GM13976 (cell line): ENCODE measurements around the gene ZNF746.

Experiments used
- DNase-seq: peaks from one replicate; pipeline ENCODE4 v3.0.0; 2012; ENCODE audit warnings: low spot score
- CTCF ChIP-seq: IDR thresholded peaks from 2 replicates; pipeline ENCODE4 v1.5.1; 2012; ENCODE audit warnings: borderline replicate concordance, mild to moderate bottlenecking; ENCODE audit not compliant: insufficient read depth; ENCODE audit errors: extremely low read depth, missing control alignments, control extremely low read depth
- in situ Hi-C: fragments of 300-500 bp; cut with MboI; formaldehyde crosslinking; loops from one replicate; pipeline ENCODE4 v1.12.0; 2022; ENCODE audit warnings: low sequenced_read_pairs, mixed read lengths, inconsistent platforms; ENCODE audit not compliant: unreplicated experiment

Gene ZNF746

GRCh38 chr7:149431486-149432120, 66.0 kb downstream of the ZNF746 start:
- TF ChIP-seq CTCF: no peak
- in situ Hi-C loops: no loop called here
- DNase-seq: no peak

GRCh38 chr7:149430192-149430591, 67.4 kb downstream of the ZNF746 start:
- no peak for DNase-seq

GRCh38 chr7:149427893-149428292, 69.7 kb downstream of the ZNF746 start:
- TF ChIP-seq CTCF: no peak
- in situ Hi-C loops: no loop called here

More at GRCh38 chr7:149430192-149430591, 67.4 kb downstream of the ZNF746 start:
- TF ChIP-seq CTCF: no peak
- in situ Hi-C loops: no loop called here

GRCh38 chr7:149427096-149427680, 70.4 kb downstream of the ZNF746 start:
- no peak for DNase-seq
- no peak for TF ChIP-seq CTCF
- in situ Hi-C loops: no loop called here

More at GRCh38 chr7:149427893-149428292, 69.7 kb downstream of the ZNF746 start:
- DNase-seq: no peak

- no peak for DNase-seq
- no peak for TF ChIP-seq CTCF
- in situ Hi-C loops: no loop called here
Observed at GRCh38 chr7:149423449-149424110, 74.0 kb downstream of the ZNF746 start.

GRCh38 chr7:149422914-149423301, 74.7 kb downstream of the ZNF746 start:
- DNase-seq: peak; percentile 59
- no peak for TF ChIP-seq CTCF
- in situ Hi-C loops: no loop called here
